Spleen (tissue), 7 donors: ENCODE data around the gene POLR2F.
"Not testable (repeated sequence)": the region's sequence is repeated elsewhere in the genome, so short reads cannot be mapped to it uniquely, and the experiment has no call there.

ENCODE experiments used
- CTCF ChIP-seq, 11 experiments: fragments of 200-600 bp in 7 of 11; fragments of 450-650 bp in 4 of 11; sonication (generic) in 4 of 11; IDR thresholded peaks in 8 of 11; conservative IDR thresholded peaks in 3 of 11; 1 replicate in 7 of 11; 2 replicates in 4 of 11; pipeline versions ENCODE4 v1.4.0 to v1.8.0; 2016 to 2021; ENCODE audit warnings: antibody characterized with exemption in 11 of 11, inconsistent platforms in 4 of 11, mild to moderate bottlenecking in 1 of 11
- POLR2A ChIP-seq, 3 donors: fragments of 450-650 bp; IDR thresholded peaks; one replicate each; pipeline ENCODE4 v1.5.1; 2017; ENCODE audit warnings: antibody characterized with exemption in 3 of 3, mild to moderate bottlenecking in 1 of 3
- donor health status: DM: no; HTN: no; CAD: no; lungs with moderate emphysema.
- donor health status: DM: no; HTN: no; CAD: no.
- donor health status: DM: no; HTN: no; CAD: no.

- TF ChIP-seq POLR2A (IDR thresholded peaks at IDR 0.05); CTCF (IDR thresholded peaks at IDR 0.05 in 8 of 11, conservative IDR thresholded peaks at IDR 0.05 in 3 of 11): not testable (repeated sequence)
Measured at GRCh38 chr22:37947142-37947795, 6.2 kb upstream of the POLR2F start.
